Measurements from ENCODE around the gene TDRD9. TPM values are rescaled to one million over a fixed set of nuclear protein-coding genes. Genes with fewer than 3 reads are reported as not detected.

Gene TDRD9
- total and polyA plus RNA-seq, 2 of the 4 experiments (the other 2 are of a cell fraction): 0.07 to 0.18 TPM

- Histone ChIP-seq H3K4me3 (ENCODE audit: insufficient read depth, low read depth, low read length) (no peak overlapping the region), H4K20me1 (ENCODE audit: insufficient read depth, low read length) (no peaks in the 10 kb centered on the region), H3K9me3 (ENCODE audit: control insufficient read depth, insufficient read depth, low read length) (no peaks in the 10 kb centered on the region), H4K8ac (ENCODE audit: low read depth in 2 of 2, low read length in 2 of 2) (no peak overlapping the region), H3K9me1 (ENCODE audit: insufficient read depth, low read length) (no peaks in the 10 kb centered on the region), H3K27ac (ENCODE audit: insufficient read depth, low read length) (no peak overlapping the region), H3K4me1 (ENCODE audit: control insufficient read depth, insufficient read depth, low read length) (no peaks in the 10 kb centered on the region), H2AK5ac (ENCODE audit: low read depth, low read length) (no peak overlapping the region), H4K5ac (ENCODE audit: low read depth, low read length) (no peak overlapping the region), H2BK20ac (ENCODE audit: low read depth, low read length) (no peak overlapping the region), H3K4me2 (ENCODE audit: low read depth, low read length) (no peak overlapping the region), H3K14ac (replicated peaks; ENCODE audit: low read depth, low read length) (no peak overlapping the region), H3K9ac (ENCODE audit: low read depth, low read length) (no peak overlapping the region), H3K56ac (ENCODE audit: extremely low read depth, insufficient read depth, low read length) (no peak overlapping the region), H2BK5ac (ENCODE audit: low read depth, low read length, poor library complexity, severe bottlenecking) (no peak overlapping the region), H2BK120ac (ENCODE audit: low read depth, low read length) (no peak overlapping the region), H3K36me3 (ENCODE audit: control insufficient read depth, insufficient read depth, low read length) (no peaks in the 10 kb centered on the region), H3K27me3 (ENCODE audit: control insufficient read depth, insufficient read depth, low read length) (peaks cover 15% of the 10 kb centered on the region), H4K91ac (ENCODE audit: insufficient read depth, low read depth, low read length) (no peak overlapping the region), H2AK9ac (replicated peaks; ENCODE audit: low read depth, low read length, poor library complexity) (no peak overlapping the region), H3K18ac (ENCODE audit: low read depth, low read length) (no peak overlapping the region), H3K4ac (ENCODE audit: low read depth, low read length) (no peak overlapping the region), H3K23ac (ENCODE audit: low read depth, low read length) (no peak overlapping the region), H3K79me1 (ENCODE audit: low read depth in 1 of 2, low read length in 2 of 2) (no peaks in the 10 kb centered on the region), H2BK15ac (ENCODE audit: low read depth, low read length) (no peak overlapping the region), H2AFZ (replicated peaks; ENCODE audit: low read length, poor library complexity) (no peak overlapping the region)
- TF ChIP-seq CEBPB (IDR thresholded peaks at IDR 0.05; ENCODE audit: low read depth, low read length) (no peak), SMC3 (IDR thresholded peaks at IDR 0.05; ENCODE audit: low read depth, low read length) (no peak), MAFK (IDR thresholded peaks at IDR 0.05; ENCODE audit: low read depth, low read length) (no peak), NFE2L2 (IDR thresholded peaks at IDR 0.05; ENCODE audit: low read depth, low read length) (no peak), BHLHE40 (IDR thresholded peaks at IDR 0.05; ENCODE audit: low read depth, low read length) (no peak), RCOR1 (IDR thresholded peaks at IDR 0.05; ENCODE audit: insufficient replicate concordance, low read length) (no peak), FOS (IDR thresholded peaks at IDR 0.05; ENCODE audit: low read depth, low read length) (no peak), RAD21 (IDR thresholded peaks at IDR 0.05; ENCODE audit: low read length) (no peak), POLR2A (IDR thresholded peaks at IDR 0.05; ENCODE audit: low read depth, low read length) (no peak), MAZ (IDR thresholded peaks at IDR 0.05; ENCODE audit: borderline replicate concordance, low read depth, low read length) (no peak), CHD1 (IDR thresholded peaks at IDR 0.05; ENCODE audit: low read depth, low read length) (no peak), CTCF (conservative IDR thresholded peaks at IDR 0.05; ENCODE audit: low read depth, low read length) (no peak), RFX5 (IDR thresholded peaks at IDR 0.05; ENCODE audit: low read depth, low read length) (no peak), MXI1 (IDR thresholded peaks at IDR 0.05; ENCODE audit: borderline replicate concordance, low read depth, low read length) (no peak)
- TF ChIP-seq, protein P1, sequence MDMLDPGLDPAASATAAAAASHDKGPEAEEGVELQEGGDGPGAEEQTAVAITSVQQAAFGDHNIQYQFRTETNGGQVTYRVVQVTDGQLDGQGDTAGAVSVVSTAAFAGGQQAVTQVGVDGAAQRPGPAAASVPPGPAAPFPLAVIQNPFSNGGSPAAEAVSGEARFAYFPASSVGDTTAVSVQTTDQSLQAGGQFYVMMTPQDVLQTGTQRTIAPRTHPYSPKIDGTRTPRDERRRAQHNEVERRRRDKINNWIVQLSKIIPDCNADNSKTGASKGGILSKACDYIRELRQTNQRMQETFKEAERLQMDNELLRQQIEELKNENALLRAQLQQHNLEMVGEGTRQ (IDR thresholded peaks at IDR 0.05; ENCODE audit: low read depth, low read length): no peak
- TF ChIP-seq, protein P2, sequence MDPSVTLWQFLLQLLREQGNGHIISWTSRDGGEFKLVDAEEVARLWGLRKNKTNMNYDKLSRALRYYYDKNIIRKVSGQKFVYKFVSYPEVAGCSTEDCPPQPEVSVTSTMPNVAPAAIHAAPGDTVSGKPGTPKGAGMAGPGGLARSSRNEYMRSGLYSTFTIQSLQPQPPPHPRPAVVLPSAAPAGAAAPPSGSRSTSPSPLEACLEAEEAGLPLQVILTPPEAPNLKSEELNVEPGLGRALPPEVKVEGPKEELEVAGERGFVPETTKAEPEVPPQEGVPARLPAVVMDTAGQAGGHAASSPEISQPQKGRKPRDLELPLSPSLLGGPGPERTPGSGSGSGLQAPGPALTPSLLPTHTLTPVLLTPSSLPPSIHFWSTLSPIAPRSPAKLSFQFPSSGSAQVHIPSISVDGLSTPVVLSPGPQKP (IDR thresholded peaks at IDR 0.05; ENCODE audit: borderline replicate concordance, low read depth, low read length): no peak
- BruUV-seq (replicated peaks): no TSS peak
- ChIA-PET POLR2A (ENCODE audit: unreplicated experiment) (no interaction called here), CTCF (no interaction called here)
- no peak for DNase-seq
- no CpG with 5 or more reads among the region's 7 CpGs for WGBS, 2 experiments (ENCODE audit: extremely low coverage in 2 of 2, insufficient read length in 1 of 2)
- intact Hi-C loops (cut with micrococcal nuclease) (no loop called here), dilution Hi-C loops (cut with HindIII; ENCODE audit: low sequenced_read_pairs, unreplicated experiment) (no loop called here), in situ Hi-C loops (cut with MboI; ENCODE audit: low sequenced_read_pairs) (no loop called here)
- no peak for ATAC-seq (ENCODE audit: low read depth)
These were observed 13.2 kb downstream of the TDRD9 start for GRCh38 chr14:103941462-103941861.

Measured in IMR-90 (cell line).